K562 (cell line): ENCODE results near the gene PACS1. TPM values are rescaled to one million over a fixed set of nuclear protein-coding genes. Genes with fewer than 3 reads are reported as not detected.

ENCODE experiments used
- CBFB ChIP-seq: sonication (generic); formaldehyde crosslinking; IDR thresholded peaks from 2 replicates; pipeline ENCODE4 v1.4.0; 2020; ENCODE audit warnings: mild to moderate bottlenecking, missing genetic modification reagents
- CREM ChIP-seq: IDR thresholded peaks from 2 replicates; pipeline ENCODE4 v1.6.1; 2014; ENCODE audit warnings: antibody characterized with exemption, low read depth
- E2F3 ChIP-seq: fragments of 250-450 bp; sonication (Bioruptor Pico); IDR thresholded peaks from 2 replicates; pipeline ENCODE4 v1.4.0; 2020; ENCODE audit warnings: mild to moderate bottlenecking
- ETV5 ChIP-seq: sonication (generic); formaldehyde crosslinking; IDR thresholded peaks from 2 replicates; pipeline ENCODE4 v1.4.0; 2020; ENCODE audit warnings: low read depth, mild to moderate bottlenecking, missing genetic modification reagents
- GTF2E2 ChIP-seq: fragments of 200-800 bp; sonication (Bioruptor generic); IDR thresholded peaks from 2 replicates; pipeline ENCODE4 v1.6.1; 2016; ENCODE audit warnings: missing genetic modification characterization, missing compliant biosample characterization
- HINFP ChIP-seq: fragments of 450-650 bp; conservative IDR thresholded peaks from 2 replicates; pipeline ENCODE4 v1.6.1; 2016; ENCODE audit warnings: missing genetic modification characterization, low read depth, mild to moderate bottlenecking, control low read depth, missing compliant biosample characterization
- MAZ ChIP-seq, 2 experiments: fragments of 450-650 bp in 1 of 2; sonication (generic) in 1 of 2; formaldehyde crosslinking; IDR thresholded peaks in 1 of 2; conservative IDR thresholded peaks in 1 of 2; 2 replicates each; pipeline versions ENCODE4 v1.4.0 to v1.5.0; 2020; ENCODE audit warnings: mild to moderate bottlenecking in 1 of 2, missing genetic modification reagents in 1 of 2
- MNT ChIP-seq, 2 experiments: fragments of 450-650 bp; conservative IDR thresholded peaks; 2 replicates each; pipeline ENCODE4 v1.6.1; 2017; ENCODE audit warnings: mild to moderate bottlenecking in 2 of 2, moderate library complexity in 2 of 2
- PHF20 ChIP-seq: fragments of 450-650 bp; IDR thresholded peaks from 2 replicates; pipeline ENCODE4 v1.6.1; 2018; ENCODE audit not compliant: partially characterized antibody
- PKNOX1 ChIP-seq: fragments of 450-650 bp; IDR thresholded peaks from 2 replicates; pipeline ENCODE4 v1.6.1; 2016
- TFAP4 ChIP-seq: sonication (generic); formaldehyde crosslinking; IDR thresholded peaks from 2 replicates; pipeline ENCODE4 v1.8.0; 2022; ENCODE audit warnings: missing genetic modification reagents, mild to moderate bottlenecking, moderate library complexity, borderline replicate concordance
- VEZF1 ChIP-seq: fragments of 200-800 bp; sonication (Bioruptor generic); IDR thresholded peaks from 2 replicates; pipeline ENCODE4 v1.6.1; 2017; ENCODE audit warnings: missing genetic modification characterization, missing compliant biosample characterization
- ZNF143 ChIP-seq: sonication (generic); formaldehyde crosslinking; IDR thresholded peaks from 2 replicates; pipeline ENCODE4 v1.9.0; 2022; ENCODE audit warnings: mild to moderate bottlenecking, missing genetic modification reagents
- ZNF280A ChIP-seq: fragments of 450-650 bp; IDR thresholded peaks from 2 replicates; pipeline ENCODE4 v1.6.1; 2018; ENCODE audit warnings: mild to moderate bottlenecking, low read depth; ENCODE audit not compliant: partially characterized antibody
- ZNF639 ChIP-seq, 2 experiments: fragments of 200-800 bp in 1 of 2; sonication (Bioruptor generic) in 1 of 2; sonication (generic) in 1 of 2; formaldehyde crosslinking in 1 of 2; IDR thresholded peaks in 1 of 2; conservative IDR thresholded peaks in 1 of 2; 2 replicates each; pipeline versions ENCODE4 v1.5.0 to v1.6.1; 2016 to 2020; ENCODE audit warnings: missing compliant biosample characterization in 1 of 2, missing genetic modification characterization in 1 of 2, missing genetic modification reagents in 1 of 2
- polyA plus RNA-seq, 8 experiments: library from polyadenylated mRNA; depleted of rRNA in 4 of 8; stranded (reverse) in 5 of 8; unstranded in 3 of 8; fragments of >200 nt; fragmentation: Nextera tagmentation in 2 of 8; fragmentation: Illumina TruSeq in 1 of 8; extraction: Ambion mirVana in 2 of 8; extraction: Trizol in 1 of 8; gene quantifications; 2 replicates each; pipeline versions ENCODE4 v1.2.1 to v1.2.3, GENCODE V29; 2011 to 2014; ENCODE audit warnings: inconsistent platforms in 1 of 8, missing spikeins in 1 of 8
- total RNA-seq, 7 experiments: library from RNA; depleted of rRNA in 6 of 7; stranded (reverse); fragments of >200 nt in 6 of 7; fragmentation: Illumina TruSeq in 2 of 7; extraction: Trizol in 2 of 7; gene quantifications; 2 replicates each; pipeline versions ENCODE4 v1.2.1 to v1.2.3, GENCODE V29; 2011 to 2021; ENCODE audit warnings: low replicate concordance in 1 of 7

Gene PACS1
- total and polyA plus RNA-seq, 9 of the 15 experiments (the other 6 are each of a cell fraction or from before 2014, with no cell fraction given), result 0.34 to 28.1 (median 8.5) TPM

GRCh38 chr11:66268244-66268951 is 198.3 kb downstream of the PACS1 start, which contains the start of gene RAB1B (continued):
- TF ChIP-seq ZNF280A (no peak), E2F3 (CRISPR knock-in tag) (peak; percentile 76; the same call in 1 of the 2 replicates), ETV5 (CRISPR knock-in tag) (peak; percentile 6; the same call in 1 of the 2 replicates), CBFB (0 out of 2 replicates have a peak, but pooled peaks have one; percentile 4), VEZF1 (CRISPR knock-in tag) (peak; percentile 97), PKNOX1 (no peak), PHF20 (no peak), MNT (conservative IDR thresholded peaks at IDR 0.05) (peak in 1 of 2 experiments; percentile 51; a peak in 2 of 4 replicates), HINFP (tag) (peak; percentile 59; the same call in 1 of the 2 replicates), GTF2E2 (peak; percentile 46; the same call in 1 of the 2 replicates), CREM (peak; percentile 76), TFAP4 (CRISPR knock-in tag) (peak; percentile 53), ZNF639 (CRISPR knock-in tag; conservative IDR thresholded peaks at IDR 0.05 in 1 of 2, IDR thresholded peaks at IDR 0.05 in 1 of 2) (peak in 1 of 2 experiments; percentile 78; a peak in 1 of 4 replicates), ZNF143 (CRISPR knock-in tag) (peak; percentile 96), MAZ (CRISPR knock-in tag; conservative IDR thresholded peaks at IDR 0.05 in 1 of 2, IDR thresholded peaks at IDR 0.05 in 1 of 2) (peak; percentile 91 to 93)
